Mucosa of gallbladder (tissue), 1 donor: ENCODE results near the gene PCOLCE2. TPM values are rescaled to one million over a fixed set of nuclear protein-coding genes. Genes with fewer than 3 reads are reported as not detected.
"Not testable (repeated sequence)": the region's sequence is repeated elsewhere in the genome, so short reads cannot be mapped to it uniquely, and the experiment has no call there.

Source experiments
- DNase-seq: peaks from one replicate; pipeline ENCODE4 v3.0.0-alpha.2; 2020; ENCODE audit warnings: low spot score
- total RNA-seq: library from RNA; stranded (reverse); gene quantifications from one replicate; pipeline ENCODE4 v1.2.1, GENCODE V29; 2021
- donor health status: DM: no; HTN: no; CAD: no.

The PCOLCE2 gene
- total RNA-seq, 1 donor from 2014 or later, result 2.8 TPM

GRCh38 chr3:142902356-142902755, 13.5 kb upstream of the PCOLCE2 start:
- DNase-seq, result no peak

- DNase-seq, result no peak
Measured at GRCh38 chr3:142898346-142899213, 9.7 kb upstream of the PCOLCE2 start.

- DNase-seq, result no peak
Measured at GRCh38 chr3:142897807-142898206, 8.9 kb upstream of the PCOLCE2 start.

GRCh38 chr3:142896996-142897395, 8.1 kb upstream of the PCOLCE2 start:
- DNase-seq, result no peak

- DNase-seq, result no peak
Measured at GRCh38 chr3:142896201-142896755, 7.4 kb upstream of the PCOLCE2 start.

- no peak for DNase-seq
Measured at GRCh38 chr3:142894493-142894892, 5.6 kb upstream of the PCOLCE2 start.

GRCh38 chr3:142892714-142893113, 3.8 kb upstream of the PCOLCE2 start:
- DNase-seq, result no peak

GRCh38 chr3:142890592-142890991, 1.7 kb upstream of the PCOLCE2 start:
- DNase-seq, result no peak

GRCh38 chr3:142889212-142890014, 530 bp upstream of the PCOLCE2 start:
- DNase-seq, result no peak

- DNase-seq, result no peak
Measured at GRCh38 chr3:142888099-142888480, 793 bp downstream of the PCOLCE2 start.

- no peak for DNase-seq
Measured at GRCh38 chr3:142886940-142887339, 1.9 kb downstream of the PCOLCE2 start.

- DNase-seq, result no peak
Measured at GRCh38 chr3:142886021-142886420, 2.9 kb downstream of the PCOLCE2 start.

- DNase-seq, result no peak
Measured at GRCh38 chr3:142884531-142884930, 4.4 kb downstream of the PCOLCE2 start.

GRCh38 chr3:142883534-142883933, 5.3 kb downstream of the PCOLCE2 start:
- DNase-seq, result not testable (repeated sequence)

GRCh38 chr3:142881445-142882224, 7.2 kb downstream of the PCOLCE2 start:
- DNase-seq, result no peak

GRCh38 chr3:142878649-142879300, 10.1 kb downstream of the PCOLCE2 start:
- DNase-seq, result no peak

GRCh38 chr3:142876417-142876816, 12.5 kb downstream of the PCOLCE2 start:
- DNase-seq, result no peak

- no peak for DNase-seq
Measured at GRCh38 chr3:142875583-142876207, 13.2 kb downstream of the PCOLCE2 start.

- no peak for DNase-seq
Measured at GRCh38 chr3:142875099-142875498, 13.8 kb downstream of the PCOLCE2 start.

GRCh38 chr3:142868382-142868781, 20.5 kb downstream of the PCOLCE2 start:
- DNase-seq, result not testable (repeated sequence)
